ENCODE measurements around the gene NCCRP1. TPM values are rescaled to one million over a fixed set of nuclear protein-coding genes. Genes with fewer than 3 reads are reported as not detected.

NCCRP1 gene
- total and polyA plus RNA-seq, 4 donors: not detected

DNA sequence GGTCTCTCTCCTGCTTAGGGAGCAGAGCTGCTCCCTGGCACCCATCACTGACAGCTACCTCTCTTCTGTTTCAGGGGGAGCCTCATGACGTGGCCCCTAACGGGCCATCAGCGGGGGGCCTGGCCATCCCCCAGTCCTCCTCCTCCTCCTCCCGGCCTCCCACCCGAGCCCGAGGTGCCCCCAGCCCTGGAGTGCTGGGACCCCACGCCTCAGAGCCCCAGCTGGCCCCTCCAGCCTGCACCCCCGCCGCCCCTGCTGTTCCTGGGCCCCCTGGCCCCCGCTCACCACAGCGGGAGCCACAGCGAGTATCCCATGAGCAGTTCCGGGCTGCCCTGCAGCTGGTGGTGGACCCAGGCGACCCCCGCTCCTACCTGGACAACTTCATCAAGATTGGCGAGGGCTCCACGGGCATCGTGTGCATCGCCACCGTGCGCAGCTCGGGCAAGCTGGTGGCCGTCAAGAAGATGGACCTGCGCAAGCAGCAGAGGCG, 23.2 kb upstream of the NCCRP1 start:
- peaks cover 2 to 64% (median 14%) of the 10 kb centered on the region in 4 donors for H3K36me3 ChIP-seq (ENCODE audit: control insufficient read depth in 4 of 4, insufficient read depth in 3 of 4, low read depth in 1 of 4, low read length in 3 of 4)
- 95% methylated on average over 25 of the region's 25 CpGs for WGBS
- no peak for TF ChIP-seq FOXA2 (IDR thresholded peaks at IDR 0.05)
- no peak for TF ChIP-seq RAD21 (IDR thresholded peaks at IDR 0.05)
- no peak for TF ChIP-seq HNF4G (IDR thresholded peaks at IDR 0.05)
- no peak for TF ChIP-seq HNF4A (conservative IDR thresholded peaks at IDR 0.05)
- TF ChIP-seq SP1 (IDR thresholded peaks at IDR 0.05): no peak
- TF ChIP-seq JUND (IDR thresholded peaks at IDR 0.05): no peak
- TF ChIP-seq FOXA1 (IDR thresholded peaks at IDR 0.05): no peak
- TF ChIP-seq, protein P1, sequence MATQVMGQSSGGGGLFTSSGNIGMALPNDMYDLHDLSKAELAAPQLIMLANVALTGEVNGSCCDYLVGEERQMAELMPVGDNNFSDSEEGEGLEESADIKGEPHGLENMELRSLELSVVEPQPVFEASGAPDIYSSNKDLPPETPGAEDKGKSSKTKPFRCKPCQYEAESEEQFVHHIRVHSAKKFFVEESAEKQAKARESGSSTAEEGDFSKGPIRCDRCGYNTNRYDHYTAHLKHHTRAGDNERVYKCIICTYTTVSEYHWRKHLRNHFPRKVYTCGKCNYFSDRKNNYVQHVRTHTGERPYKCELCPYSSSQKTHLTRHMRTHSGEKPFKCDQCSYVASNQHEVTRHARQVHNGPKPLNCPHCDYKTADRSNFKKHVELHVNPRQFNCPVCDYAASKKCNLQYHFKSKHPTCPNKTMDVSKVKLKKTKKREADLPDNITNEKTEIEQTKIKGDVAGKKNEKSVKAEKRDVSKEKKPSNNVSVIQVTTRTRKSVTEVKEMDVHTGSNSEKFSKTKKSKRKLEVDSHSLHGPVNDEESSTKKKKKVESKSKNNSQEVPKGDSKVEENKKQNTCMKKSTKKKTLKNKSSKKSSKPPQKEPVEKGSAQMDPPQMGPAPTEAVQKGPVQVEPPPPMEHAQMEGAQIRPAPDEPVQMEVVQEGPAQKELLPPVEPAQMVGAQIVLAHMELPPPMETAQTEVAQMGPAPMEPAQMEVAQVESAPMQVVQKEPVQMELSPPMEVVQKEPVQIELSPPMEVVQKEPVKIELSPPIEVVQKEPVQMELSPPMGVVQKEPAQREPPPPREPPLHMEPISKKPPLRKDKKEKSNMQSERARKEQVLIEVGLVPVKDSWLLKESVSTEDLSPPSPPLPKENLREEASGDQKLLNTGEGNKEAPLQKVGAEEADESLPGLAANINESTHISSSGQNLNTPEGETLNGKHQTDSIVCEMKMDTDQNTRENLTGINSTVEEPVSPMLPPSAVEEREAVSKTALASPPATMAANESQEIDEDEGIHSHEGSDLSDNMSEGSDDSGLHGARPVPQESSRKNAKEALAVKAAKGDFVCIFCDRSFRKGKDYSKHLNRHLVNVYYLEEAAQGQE (IDR thresholded peaks at IDR 0.05): no peak
- TF ChIP-seq, protein P2, sequence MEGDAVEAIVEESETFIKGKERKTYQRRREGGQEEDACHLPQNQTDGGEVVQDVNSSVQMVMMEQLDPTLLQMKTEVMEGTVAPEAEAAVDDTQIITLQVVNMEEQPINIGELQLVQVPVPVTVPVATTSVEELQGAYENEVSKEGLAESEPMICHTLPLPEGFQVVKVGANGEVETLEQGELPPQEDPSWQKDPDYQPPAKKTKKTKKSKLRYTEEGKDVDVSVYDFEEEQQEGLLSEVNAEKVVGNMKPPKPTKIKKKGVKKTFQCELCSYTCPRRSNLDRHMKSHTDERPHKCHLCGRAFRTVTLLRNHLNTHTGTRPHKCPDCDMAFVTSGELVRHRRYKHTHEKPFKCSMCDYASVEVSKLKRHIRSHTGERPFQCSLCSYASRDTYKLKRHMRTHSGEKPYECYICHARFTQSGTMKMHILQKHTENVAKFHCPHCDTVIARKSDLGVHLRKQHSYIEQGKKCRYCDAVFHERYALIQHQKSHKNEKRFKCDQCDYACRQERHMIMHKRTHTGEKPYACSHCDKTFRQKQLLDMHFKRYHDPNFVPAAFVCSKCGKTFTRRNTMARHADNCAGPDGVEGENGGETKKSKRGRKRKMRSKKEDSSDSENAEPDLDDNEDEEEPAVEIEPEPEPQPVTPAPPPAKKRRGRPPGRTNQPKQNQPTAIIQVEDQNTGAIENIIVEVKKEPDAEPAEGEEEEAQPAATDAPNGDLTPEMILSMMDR (IDR thresholded peaks at IDR 0.05; ENCODE audit: low read depth, low read length, missing input control): no peak
- TF ChIP-seq, protein P3, sequence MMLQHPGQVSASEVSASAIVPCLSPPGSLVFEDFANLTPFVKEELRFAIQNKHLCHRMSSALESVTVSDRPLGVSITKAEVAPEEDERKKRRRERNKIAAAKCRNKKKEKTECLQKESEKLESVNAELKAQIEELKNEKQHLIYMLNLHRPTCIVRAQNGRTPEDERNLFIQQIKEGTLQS (IDR thresholded peaks at IDR 0.05): no peak
- TF ChIP-seq YY1 (IDR thresholded peaks at IDR 0.05): no peak
- no peak for TF ChIP-seq GABPA (IDR thresholded peaks at IDR 0.05 in 1 of 2, conservative IDR thresholded peaks at IDR 0.05 in 1 of 2)

DNA sequence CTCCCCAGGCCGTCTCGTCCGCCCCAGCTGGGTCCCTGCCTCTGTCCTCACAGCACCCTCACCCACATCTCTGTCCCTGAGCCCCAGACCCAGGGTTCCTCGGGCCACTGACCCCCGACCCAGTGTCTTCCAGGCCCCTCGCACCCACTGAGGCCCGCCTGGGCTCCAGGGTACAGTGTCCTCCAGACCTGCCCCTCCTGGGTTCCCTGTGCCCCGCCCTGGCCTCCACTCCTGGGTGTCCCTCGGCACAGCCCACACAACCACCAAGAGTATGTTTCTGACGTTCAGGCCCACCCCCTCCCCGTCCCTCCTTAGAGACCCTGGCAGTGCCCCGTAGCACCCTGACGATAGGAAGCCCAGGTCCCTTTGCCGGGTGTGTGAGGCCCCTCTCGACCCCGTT, 22.6 kb upstream of the NCCRP1 start:
- WGBS: 93% methylated on average over 16 of the region's 16 CpGs
- H3K36me3 ChIP-seq (ENCODE audit: control insufficient read depth in 4 of 4, insufficient read depth in 3 of 4, low read depth in 1 of 4, low read length in 3 of 4): peaks cover 2 to 66% (median 16%) of the 10 kb centered on the region in 4 donors
- DNase-seq (ENCODE audit: low spot score): no peak
- H3K27me3 ChIP-seq (ENCODE audit: control insufficient read depth in 4 of 4, insufficient read depth in 4 of 4, low read length in 3 of 4): no peaks in the 10 kb centered on the region
- H3K27ac ChIP-seq (ENCODE audit: low read depth in 1 of 2, low read length in 2 of 2): no peak overlapping the region
- no peaks in the 10 kb centered on the region for H3K9me3 ChIP-seq (ENCODE audit: control insufficient read depth in 4 of 4, low read length in 3 of 4)
- H3K9ac ChIP-seq (ENCODE audit: low read depth in 1 of 2, low read length in 2 of 2): no peak overlapping the region
- H3K4me3 ChIP-seq (ENCODE audit: low read depth in 1 of 3, low read length in 3 of 3): no peak overlapping the region
- no peaks in the 10 kb centered on the region for H3K4me1 ChIP-seq (ENCODE audit: control insufficient read depth in 4 of 4, insufficient read depth in 4 of 4, low read length in 3 of 4)
- TF ChIP-seq HNF4G (IDR thresholded peaks at IDR 0.05): no peak
- TF ChIP-seq, protein P1 (IDR thresholded peaks at IDR 0.05): no peak
- TF ChIP-seq RXRA (IDR thresholded peaks at IDR 0.05): no peak
- TF ChIP-seq TAF1 (conservative IDR thresholded peaks at IDR 0.05): no peak
- TF ChIP-seq FOXA1 (IDR thresholded peaks at IDR 0.05): no peak
- TF ChIP-seq, protein P4, sequence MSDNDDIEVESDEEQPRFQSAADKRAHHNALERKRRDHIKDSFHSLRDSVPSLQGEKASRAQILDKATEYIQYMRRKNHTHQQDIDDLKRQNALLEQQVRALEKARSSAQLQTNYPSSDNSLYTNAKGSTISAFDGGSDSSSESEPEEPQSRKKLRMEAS (IDR thresholded peaks at IDR 0.05): no peak
- no peak for TF ChIP-seq HNF4A (conservative IDR thresholded peaks at IDR 0.05)
- TF ChIP-seq, protein P5, sequence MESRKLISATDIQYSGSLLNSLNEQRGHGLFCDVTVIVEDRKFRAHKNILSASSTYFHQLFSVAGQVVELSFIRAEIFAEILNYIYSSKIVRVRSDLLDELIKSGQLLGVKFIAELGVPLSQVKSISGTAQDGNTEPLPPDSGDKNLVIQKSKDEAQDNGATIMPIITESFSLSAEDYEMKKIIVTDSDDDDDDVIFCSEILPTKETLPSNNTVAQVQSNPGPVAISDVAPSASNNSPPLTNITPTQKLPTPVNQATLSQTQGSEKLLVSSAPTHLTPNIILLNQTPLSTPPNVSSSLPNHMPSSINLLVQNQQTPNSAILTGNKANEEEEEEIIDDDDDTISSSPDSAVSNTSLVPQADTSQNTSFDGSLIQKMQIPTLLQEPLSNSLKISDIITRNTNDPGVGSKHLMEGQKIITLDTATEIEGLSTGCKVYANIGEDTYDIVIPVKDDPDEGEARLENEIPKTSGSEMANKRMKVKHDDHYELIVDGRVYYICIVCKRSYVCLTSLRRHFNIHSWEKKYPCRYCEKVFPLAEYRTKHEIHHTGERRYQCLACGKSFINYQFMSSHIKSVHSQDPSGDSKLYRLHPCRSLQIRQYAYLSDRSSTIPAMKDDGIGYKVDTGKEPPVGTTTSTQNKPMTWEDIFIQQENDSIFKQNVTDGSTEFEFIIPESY (IDR thresholded peaks at IDR 0.05): no peak
- TF ChIP-seq SP1 (IDR thresholded peaks at IDR 0.05): no peak
- no peak for TF ChIP-seq EGR1 (IDR thresholded peaks at IDR 0.05; ENCODE audit: low read depth in 2 of 2)
- TF ChIP-seq RAD21 (IDR thresholded peaks at IDR 0.05): no peak

More for the DNA sequence above, 23.2 kb upstream of the NCCRP1 start:
- H3K9me3 ChIP-seq (ENCODE audit: control insufficient read depth in 4 of 4, low read length in 3 of 4): no peaks in the 10 kb centered on the region
- no peak overlapping the region for H3K4me3 ChIP-seq (ENCODE audit: low read depth in 1 of 3, low read length in 3 of 3)
- no peaks in the 10 kb centered on the region for H3K4me1 ChIP-seq (ENCODE audit: control insufficient read depth in 4 of 4, insufficient read depth in 4 of 4, low read length in 3 of 4)
- no peaks in the 10 kb centered on the region for H3K27me3 ChIP-seq (ENCODE audit: control insufficient read depth in 4 of 4, insufficient read depth in 4 of 4, low read length in 3 of 4)
- DNase-seq (ENCODE audit: low spot score): no peak
- H3K27ac ChIP-seq (ENCODE audit: low read depth in 1 of 2, low read length in 2 of 2): no peak overlapping the region
- H3K9ac ChIP-seq (ENCODE audit: low read depth in 1 of 2, low read length in 2 of 2): no peak overlapping the region

Measured in liver (tissue), 9 donors.